GM12865 (cell line): ENCODE measurements around the gene FBLN1.

Experiments used
- DNase-seq: peaks from one replicate; pipeline ENCODE4 v3.0.0; 2010; ENCODE audit warnings: low read depth
- H3K4me3 ChIP-seq: 2 replicates; pipeline ENCODE4 v1.5.1; 2011; ENCODE audit warnings: mild to moderate bottlenecking, low read depth, low read length, control low read depth
- CTCF ChIP-seq: IDR thresholded peaks from 2 replicates; pipeline ENCODE4 v1.5.1; 2011; ENCODE audit warnings: low read length, control low read depth, low read depth, inconsistent platforms; ENCODE audit not compliant: insufficient read depth; ENCODE audit errors: missing control alignments

The FBLN1 gene

DNA sequence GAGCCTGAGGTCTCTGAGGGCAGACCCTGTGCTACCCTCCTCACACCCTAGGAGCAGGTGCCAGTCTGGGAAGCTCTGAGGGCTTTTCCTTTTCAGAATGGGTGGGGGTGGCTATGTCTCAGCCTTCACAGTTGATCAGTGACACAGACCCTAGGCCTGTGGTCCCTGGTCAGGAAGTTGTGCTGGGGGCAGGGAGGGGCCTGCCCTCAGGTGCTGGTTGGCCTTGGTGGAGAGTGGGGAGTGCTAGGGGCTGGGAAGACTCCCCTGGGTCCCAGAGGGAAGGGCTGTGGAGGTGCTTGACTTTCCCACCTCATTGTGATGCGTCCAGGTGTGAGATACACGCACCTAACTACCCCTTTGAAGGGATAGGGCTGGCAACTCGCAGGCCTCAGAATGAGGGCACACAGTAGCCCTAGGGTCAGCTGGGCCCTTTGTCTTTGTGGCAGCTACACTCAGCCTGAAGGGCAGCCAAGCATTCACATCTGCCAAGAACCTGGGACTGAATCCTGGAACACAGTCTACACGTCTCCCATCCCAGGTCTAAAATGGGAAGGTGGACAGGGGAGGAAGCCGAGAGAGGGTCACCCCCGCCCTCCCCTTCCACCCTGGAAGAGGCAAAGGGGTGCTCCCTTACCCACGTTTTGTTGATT lies 137.7 kb downstream of the FBLN1 start:
- no peak for TF ChIP-seq CTCF
- H3K4me3 ChIP-seq, result no peak overlapping the region
- no peak for DNase-seq

DNA sequence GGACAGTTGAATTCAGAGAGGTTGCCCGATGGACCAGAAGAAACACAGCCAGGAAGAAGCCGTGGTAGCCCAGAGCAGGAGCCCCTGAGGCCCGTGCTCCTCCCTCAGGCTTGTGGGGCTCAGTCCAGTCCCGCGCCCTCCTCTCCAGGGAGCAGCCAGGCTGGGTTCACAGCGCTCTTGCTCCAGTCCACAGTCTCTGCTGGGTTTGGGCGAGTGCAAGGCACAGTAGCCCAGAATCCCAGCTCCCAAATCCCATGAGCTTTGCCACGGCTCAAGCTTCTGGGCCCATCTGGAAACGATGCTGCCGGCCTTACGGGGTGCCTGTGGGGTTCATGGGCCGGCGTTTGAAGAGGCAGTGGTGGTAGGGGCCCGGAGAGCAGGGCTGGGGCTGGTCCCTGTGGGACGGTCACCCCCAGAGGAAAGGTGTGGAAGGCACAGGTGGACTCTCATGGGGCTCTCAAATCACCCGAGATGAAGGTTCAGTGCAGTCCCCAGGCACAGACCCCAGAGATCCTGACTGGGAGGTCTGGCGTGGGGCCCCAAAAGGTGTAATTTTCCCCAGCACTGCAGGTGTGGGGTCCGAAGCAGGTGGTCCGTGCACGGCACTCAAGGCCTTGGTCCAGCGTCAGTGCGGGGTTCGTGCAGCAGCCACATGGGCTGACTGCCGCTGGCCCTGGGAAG lies 138.4 kb downstream of the FBLN1 start:
- no peak overlapping the region for H3K4me3 ChIP-seq
- no peak for TF ChIP-seq CTCF
- no peak for DNase-seq

DNA sequence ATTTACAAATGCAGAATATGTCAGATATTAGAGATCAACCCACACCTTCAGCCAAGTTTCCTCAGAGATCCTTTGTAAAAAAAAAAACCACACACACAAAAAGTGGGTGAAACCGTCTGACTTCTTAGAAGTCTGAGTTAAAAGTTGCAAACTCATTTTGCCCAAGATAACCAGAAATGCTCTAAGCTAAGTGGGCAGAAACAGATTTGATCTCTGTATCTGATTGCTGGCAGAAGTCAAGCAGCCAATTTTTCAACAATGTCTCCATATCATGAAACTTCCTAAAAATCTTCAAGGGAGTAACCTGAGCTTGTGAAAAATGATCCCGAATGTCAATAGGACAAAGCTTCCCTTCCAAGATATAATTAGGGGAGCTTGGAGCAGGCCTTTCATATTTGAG lies 140.3 kb downstream of the FBLN1 start:
- DNase-seq, result no peak
- H3K4me3 ChIP-seq, result no peak overlapping the region
- no peak for TF ChIP-seq CTCF

DNA sequence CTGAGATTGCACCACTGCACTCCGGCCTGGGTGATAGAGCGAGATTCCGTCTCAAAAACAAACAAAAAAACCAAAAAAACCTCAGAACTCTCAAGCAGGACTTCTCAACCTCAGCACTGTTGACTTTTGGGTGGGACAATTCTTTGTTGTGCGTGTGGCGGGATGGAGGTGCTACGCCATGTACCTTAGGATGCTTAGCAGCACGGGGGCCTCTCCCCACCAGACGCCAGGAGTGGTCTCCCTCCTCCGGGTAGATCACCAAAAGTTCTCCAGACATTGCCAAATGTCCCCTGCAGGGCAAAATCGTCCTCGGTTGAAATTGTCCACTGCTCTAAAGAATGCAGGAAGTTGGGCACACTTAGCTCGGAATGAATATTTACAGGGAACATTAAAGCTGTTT lies 142.0 kb downstream of the FBLN1 start:
- no peak for DNase-seq
- TF ChIP-seq CTCF, result no peak
- no peak overlapping the region for H3K4me3 ChIP-seq

DNA sequence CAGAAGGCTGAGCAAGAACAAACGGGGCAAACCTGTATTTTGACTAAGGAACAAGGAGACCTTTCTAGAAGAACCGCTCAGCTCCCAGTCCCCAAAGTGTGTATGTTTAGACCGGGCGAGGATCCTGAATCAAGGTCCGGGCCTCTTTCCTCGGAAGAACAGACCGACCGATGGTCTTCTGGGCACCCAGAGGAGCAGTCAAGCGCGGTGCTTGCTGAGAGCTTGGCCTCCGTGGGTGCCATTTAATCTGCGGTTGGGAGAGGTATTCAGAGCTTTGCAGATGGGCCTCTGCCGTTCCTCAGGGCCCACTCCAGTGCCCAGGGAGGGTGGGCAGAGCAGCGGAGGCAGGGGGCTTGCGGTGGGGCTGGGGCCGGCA lies 142.5 kb downstream of the FBLN1 start:
- TF ChIP-seq CTCF, result no peak
- no peak overlapping the region for H3K4me3 ChIP-seq
- DNase-seq, result no peak

- H3K4me3 ChIP-seq, result no peak overlapping the region
- DNase-seq, result peak; percentile 76
- peak; percentile 86 for TF ChIP-seq CTCF
Measured at GRCh38 chr22:45645526-45646414, 143.1 kb downstream of the FBLN1 start.
